ENCODE data around the gene PRSS16.
"Not testable (repeated sequence)": the region's sequence is repeated elsewhere in the genome, so short reads cannot be mapped to it uniquely, and the experiment has no call there.

Gene PRSS16

GRCh38 chr6:27242589-27243265, 4.8 kb upstream of the PRSS16 start:
- DNase-seq: no peak

- DNase-seq: no peak
Measured at GRCh38 chr6:27248783-27249182, 1.3 kb downstream of the PRSS16 start.

DNA sequence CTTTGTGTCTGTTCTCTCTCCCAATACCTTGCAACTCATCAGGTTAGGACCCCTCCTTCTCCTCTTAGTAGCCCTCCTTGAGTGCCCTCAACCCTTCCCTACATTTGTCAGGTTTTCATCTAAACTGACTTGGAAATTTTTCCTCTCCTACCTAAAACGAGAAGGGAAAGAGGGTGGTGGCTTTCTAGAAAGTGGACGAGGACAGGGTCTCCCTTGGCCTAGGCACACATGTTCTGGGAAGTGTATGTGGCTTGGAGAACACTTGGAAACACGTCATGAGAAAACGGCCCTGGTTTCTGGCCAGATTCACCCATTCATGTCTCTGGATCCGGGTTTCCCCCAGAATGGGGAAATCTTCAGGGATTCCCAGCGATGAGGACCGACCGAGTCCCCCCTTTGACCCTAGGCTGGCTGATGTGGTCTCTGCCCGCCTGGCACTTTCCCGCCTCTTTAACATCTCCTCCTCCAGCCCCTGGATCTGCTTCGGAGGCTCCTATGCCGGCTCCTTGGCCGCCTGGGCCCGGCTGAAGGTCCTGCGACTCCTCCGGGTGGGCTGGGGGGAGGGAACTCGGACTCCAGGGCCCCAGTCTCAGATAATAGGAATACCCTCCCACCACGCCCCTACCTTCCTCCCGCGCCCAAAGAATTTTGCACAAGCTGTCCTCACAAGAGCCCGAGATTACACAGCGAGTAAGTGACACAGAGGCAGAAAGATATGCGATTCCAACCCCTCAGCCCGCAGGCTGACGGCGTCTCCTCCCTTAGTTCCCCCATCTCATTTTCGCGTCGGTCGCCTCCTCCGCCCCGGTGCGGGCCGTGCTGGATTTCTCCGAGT, 3.0 kb downstream of the PRSS16 start:
- no peak for DNase-seq

GRCh38 chr6:27251112-27251605, 3.7 kb downstream of the PRSS16 start:
- no peak for DNase-seq

DNA sequence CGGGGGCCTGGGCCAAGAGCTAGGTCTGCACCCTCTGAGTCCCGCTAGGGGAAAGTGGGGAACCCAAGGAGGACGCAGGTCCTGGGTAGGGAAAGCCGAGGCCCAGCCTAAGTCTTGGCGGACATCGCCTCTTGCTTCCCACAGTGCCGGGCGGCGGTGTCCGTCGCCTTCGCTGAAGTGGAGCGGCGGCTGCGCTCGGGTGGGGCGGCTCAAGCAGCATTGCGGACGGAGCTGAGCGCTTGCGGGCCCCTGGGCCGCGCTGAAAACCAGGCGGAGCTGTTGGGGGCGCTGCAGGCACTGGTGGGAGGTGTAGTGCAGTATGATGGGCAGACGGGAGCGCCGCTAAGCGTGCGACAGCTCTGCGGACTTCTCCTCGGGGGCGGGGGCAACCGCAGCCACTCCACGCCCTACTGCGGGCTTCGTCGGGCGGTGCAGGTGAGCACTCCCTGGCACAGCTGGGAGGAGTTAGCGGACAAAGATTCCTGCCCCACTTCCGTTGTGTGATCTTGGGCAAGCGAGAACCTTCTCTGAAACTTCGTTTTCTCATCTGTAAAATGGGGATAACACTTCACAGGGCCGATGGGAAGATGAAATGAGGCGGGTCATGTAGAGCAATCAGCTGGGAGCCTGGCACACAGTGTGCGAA, 4.2 kb downstream of the PRSS16 start:
- DNase-seq: no peak

DNA sequence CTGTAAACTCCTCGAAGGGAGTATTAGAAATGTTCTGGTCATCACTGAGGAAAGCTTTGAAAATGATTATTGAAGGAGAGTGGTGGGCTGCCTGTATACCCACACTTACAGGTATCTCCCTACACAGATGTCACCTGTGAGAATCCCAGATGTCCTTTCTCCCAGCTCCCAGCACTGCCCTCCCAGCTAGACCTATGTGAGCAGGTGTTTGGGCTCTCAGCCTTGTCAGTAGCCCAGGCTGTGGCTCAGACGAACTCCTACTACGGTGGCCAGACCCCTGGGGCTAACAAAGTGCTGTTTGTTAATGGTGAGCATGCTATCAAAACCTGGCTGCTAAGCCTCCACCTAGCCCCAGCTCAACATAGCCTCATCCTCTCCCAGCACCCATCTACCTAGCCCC, 7.1 kb downstream of the PRSS16 start:
- DNase-seq: no peak

GRCh38 chr6:27255866-27256265, 8.4 kb downstream of the PRSS16 start:
- no peak for DNase-seq

- DNase-seq: no peak
Measured at GRCh38 chr6:27260369-27260768, 12.9 kb downstream of the PRSS16 start.

DNA sequence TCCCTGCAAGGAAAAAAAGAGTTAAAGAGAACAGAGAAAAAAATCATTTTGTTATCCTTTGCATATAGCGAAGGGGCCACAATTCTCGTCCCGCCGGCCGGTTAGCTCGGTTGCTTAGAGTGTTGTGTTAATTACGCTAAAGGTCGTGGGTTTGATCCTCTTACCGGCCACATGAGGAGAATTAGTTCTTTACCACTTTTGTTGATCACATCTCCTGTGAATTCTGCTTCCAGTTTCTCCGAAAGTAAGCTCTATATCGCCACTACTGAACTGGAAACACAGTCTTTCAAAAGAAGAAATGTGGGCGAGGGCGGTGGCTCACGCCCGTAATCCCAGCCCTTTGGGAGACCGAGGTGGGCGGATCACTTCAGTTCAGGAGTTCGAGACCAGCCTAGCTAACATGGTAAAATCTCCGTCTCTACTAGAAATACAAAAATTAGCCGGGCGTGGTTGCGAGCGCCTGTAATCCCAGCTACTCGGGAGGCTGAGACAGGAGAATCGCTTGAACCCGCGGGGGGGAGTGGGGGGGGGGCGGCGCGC, 13.4 kb downstream of the PRSS16 start:
- DNase-seq: no peak

DNA sequence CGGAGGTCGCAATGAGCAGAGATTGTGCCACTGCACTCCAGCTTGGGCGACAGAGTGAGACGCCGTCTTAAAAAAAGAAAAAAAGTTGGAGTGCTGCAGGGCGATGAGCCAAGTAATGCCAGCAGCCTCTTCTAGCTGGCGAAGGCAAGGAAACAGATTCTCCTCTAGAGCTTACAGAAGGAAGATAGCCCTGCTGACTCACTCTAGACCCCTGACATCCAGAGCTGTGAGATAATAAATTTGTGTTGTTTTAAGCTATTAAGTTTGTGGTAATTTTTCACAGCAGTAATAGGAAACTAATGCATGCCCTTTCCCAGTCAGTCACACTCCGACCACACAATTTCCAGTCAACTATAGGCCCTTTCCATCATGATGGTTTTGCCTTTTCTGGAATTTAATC, 16.4 kb downstream of the PRSS16 start:
- DNase-seq: no peak

DNA sequence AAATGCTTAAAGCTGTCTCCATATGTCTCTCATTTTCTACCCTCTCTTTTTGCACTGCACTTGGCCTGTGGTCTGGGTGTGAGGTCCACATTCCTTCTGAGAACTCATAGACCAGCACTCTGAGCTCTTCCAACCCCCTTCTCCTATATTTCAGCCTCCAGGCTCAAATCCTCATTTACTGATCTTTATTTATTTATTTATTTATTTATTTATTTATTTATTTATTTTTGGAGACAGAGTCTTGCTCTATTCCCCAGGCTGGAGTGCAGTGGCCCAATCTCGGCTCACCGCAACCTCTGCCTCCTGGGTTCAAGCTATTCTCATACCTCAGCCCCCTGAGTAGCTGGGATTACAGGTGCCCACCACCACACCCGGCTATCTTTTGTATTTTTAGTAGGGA, 19.5 kb downstream of the PRSS16 start:
- DNase-seq: not testable (repeated sequence)

GRCh38 chr6:27267857-27268434, 20.4 kb downstream of the PRSS16 start:
- no peak for DNase-seq

DNA sequence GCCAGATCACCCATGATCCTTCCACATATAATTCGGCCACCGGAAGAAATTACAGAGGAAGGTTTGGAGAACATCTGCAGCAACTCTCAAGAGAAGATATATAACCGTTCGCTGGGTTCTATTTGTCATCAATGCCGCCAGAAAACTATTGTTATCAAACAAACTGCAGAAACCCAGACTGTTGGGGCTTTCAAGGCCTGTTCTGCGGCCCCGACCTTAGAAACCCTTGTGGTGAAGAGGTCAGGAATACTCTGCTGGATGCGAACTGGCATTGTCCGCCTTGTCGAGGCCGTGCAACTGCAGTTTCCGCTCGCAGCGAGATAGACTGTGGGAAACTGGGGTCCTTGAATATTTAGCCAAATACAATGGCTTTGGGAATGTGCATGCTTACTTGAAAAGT, 21.3 kb downstream of the PRSS16 start:
- DNase-seq: no peak

- no peak for DNase-seq
Measured at GRCh38 chr6:27273783-27274182, 26.3 kb downstream of the PRSS16 start.

DNA sequence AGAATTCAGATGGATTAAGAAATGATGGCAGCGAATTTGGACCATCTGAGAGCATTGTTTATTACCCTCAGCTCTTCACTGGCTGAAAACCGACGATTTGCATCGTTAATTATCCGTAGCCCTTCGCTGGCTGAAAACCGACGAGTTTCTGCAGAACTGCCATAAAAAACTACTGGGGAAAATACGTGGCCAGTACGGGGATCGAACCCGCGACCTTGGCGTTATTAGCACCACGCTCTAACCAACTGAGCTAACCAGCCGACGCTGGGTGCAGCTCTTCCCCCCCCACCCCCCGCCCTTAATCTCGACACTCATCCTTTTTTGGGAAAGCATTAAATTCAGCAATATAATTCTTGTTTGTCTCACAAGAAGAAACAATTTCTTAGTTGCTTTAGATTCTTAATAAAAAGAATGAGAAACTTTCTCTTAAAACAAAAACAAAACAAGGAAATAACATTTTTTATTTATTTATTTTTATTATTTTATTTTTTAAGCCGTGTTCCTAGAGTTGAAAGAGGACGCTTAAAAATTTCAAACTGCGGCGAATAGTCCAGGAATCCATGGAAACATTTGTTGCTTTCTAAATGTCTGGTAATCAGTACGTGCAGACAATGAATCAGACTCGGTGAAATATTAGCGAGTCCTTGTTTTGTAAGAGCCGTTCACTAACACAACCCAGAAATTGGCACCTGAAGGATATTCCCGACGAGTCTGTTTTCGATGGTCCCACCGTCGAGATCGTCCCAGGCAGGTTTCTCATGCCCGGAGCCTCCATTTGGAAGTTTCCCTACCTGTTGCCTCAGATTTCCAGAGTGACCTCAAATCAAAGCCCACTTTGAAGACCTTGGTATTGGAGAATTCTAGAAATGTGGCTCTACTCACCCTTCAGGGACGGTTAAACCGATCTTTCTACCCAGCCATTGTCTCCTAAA, 27.8 kb downstream of the PRSS16 start:
- no peak for DNase-seq

DNA sequence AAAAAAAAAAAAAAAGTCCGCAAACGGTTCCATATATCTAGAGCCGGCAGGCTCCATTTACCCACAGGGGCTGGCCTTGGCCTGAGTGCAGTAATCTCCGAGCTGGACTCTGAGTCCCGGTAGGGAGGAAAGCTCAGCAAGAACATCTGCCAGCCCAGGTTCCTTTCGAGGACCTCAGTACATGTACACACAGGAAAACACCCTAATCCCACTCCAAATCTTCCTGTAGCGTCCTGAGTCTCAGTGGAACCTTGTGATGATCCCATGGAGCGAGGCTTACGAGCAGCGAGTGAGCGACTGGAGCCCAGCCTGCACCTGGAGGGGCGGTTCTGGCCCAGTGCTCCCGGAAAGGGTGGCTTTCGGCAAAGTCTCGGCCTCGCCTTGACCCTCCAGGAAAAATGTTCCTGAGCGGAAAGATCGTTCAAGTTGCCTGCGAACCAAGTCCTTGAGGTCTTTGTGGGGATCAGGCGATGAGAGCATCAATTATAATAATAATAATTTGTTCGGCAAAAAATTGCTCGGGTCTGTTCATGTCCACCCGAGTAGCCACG, 32.1 kb downstream of the PRSS16 start:
- no peak for DNase-seq

DNA sequence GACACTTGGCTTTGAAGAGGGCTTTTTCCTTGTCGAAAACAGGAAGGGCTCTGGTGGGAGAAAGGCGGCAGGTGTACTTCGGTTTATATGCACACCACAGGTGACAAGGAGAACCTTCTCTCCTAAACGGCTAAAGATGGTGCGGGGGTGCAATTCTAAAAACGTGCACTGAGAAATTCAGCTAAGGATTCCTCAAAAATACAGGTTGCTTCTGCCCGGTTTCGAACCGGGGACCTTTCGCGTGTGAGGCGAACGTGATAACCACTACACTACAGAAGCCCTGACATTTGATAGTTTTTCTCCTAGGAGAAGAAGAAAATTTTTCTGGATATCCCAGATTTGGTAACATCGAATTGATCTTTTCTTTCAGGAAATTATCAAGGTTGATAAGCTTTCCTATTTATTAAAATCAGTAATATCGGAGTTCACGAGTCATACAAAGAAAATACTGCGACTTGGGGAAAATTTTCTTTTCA, 32.6 kb downstream of the PRSS16 start:
- DNase-seq: no peak

- DNase-seq: no peak
Measured at GRCh38 chr6:27280540-27281000, 33.1 kb downstream of the PRSS16 start.

GRCh38 chr6:27281105-27281539, 33.6 kb downstream of the PRSS16 start:
- DNase-seq: no peak

DNA sequence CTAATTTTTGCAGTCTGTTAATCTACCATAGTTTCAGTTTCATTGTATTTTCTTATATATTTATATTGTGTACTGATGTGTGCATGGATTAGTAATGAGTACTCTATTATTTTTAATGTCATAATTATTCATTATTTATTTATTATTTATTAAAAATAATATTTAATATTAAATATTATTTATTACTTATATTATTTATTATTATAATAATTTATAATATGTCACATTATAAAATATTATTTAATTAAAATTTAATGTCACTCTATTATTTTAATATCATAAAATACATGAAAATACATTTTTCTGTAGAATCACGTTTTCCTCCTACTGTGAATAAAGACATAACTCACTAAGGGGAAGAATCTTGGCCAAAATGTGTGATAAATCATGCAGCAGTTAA, 34.1 kb downstream of the PRSS16 start:
- no peak for DNase-seq

DNA sequence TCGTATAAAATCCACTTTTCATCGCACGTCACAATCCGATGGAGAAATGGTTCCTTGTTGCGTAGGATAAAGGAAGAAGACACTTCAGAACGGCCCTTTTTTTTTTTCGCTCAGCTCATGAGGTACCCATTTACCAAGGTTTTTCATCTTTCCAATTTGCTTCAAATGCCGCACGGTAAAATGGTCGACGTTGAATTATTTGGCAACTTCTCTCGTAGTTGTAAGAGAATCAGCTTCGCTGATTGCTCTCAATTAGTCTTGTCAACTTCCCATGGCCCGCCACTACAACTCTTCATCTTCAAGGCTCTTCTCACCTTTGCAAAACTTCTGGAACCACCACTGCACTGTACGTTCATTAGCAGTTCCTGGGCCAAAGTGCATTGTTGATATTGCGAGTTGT, 35.8 kb downstream of the PRSS16 start:
- no peak for DNase-seq
